Loucy (cell line): ENCODE measurements around the gene CDC42BPB.
"Not testable (repeated sequence)": the region's sequence is repeated elsewhere in the genome, so short reads cannot be mapped to it uniquely, and the experiment has no call there.

ENCODE experiments used
- H2AFZ ChIP-seq: fragments of 200-600 bp; sonication (generic); 2 replicates; pipeline ENCODE4 v1.6.0; 2016; ENCODE audit warnings: antibody characterized with exemption, mild to moderate bottlenecking, low read length, moderate library complexity
- H3F3A ChIP-seq: fragments of 200-600 bp; 2 replicates; pipeline ENCODE4 v1.6.0; 2016; ENCODE audit warnings: antibody characterized with exemption, low read depth, mild to moderate bottlenecking
- H3K27me3 ChIP-seq: fragments of 200-600 bp; sonication (generic); 2 replicates; pipeline ENCODE4 v1.6.1; 2014; ENCODE audit warnings: low read length, mild to moderate bottlenecking; ENCODE audit not compliant: insufficient read depth, poor library complexity, severe bottlenecking
- H3K36me3 ChIP-seq: fragments of 200-600 bp; sonication (generic); 2 replicates; pipeline ENCODE4 v1.6.1; 2016; ENCODE audit warnings: low read length; ENCODE audit not compliant: insufficient read depth
- H3K4me1 ChIP-seq: fragments of 200-600 bp; sonication (generic); 2 replicates; pipeline ENCODE4 v1.5.1; 2014; ENCODE audit warnings: low read length, mild to moderate bottlenecking; ENCODE audit not compliant: insufficient read depth, poor library complexity, severe bottlenecking
- H3K4me2 ChIP-seq: fragments of 200-600 bp; sonication (generic); 2 replicates; pipeline ENCODE4 v1.6.0; 2014; ENCODE audit warnings: antibody characterized with exemption, low read length, low read depth, mild to moderate bottlenecking; ENCODE audit not compliant: poor library complexity, severe bottlenecking
- H3K4me3 ChIP-seq: fragments of 200-600 bp; sonication (generic); 2 replicates; pipeline ENCODE4 v1.5.1; 2014; ENCODE audit warnings: low read length, mild to moderate bottlenecking, mixed read lengths; ENCODE audit not compliant: poor library complexity, severe bottlenecking
- H3K79me2 ChIP-seq: fragments of 200-600 bp; sonication (generic); 2 replicates; pipeline ENCODE4 v1.6.1; 2014; ENCODE audit warnings: low read length; ENCODE audit not compliant: insufficient read depth
- H3K9ac ChIP-seq: fragments of 200-600 bp; sonication (generic); 2 replicates; pipeline ENCODE4 v1.6.0; 2014; ENCODE audit warnings: mild to moderate bottlenecking, low read depth, low read length, moderate library complexity; ENCODE audit not compliant: poor library complexity, severe bottlenecking
- H3K9me2 ChIP-seq: fragments of 200-600 bp; sonication (generic); replicated peaks from 2 replicates; pipeline ENCODE4 v1.6.1; 2016; ENCODE audit warnings: low read depth, low read length, mixed read lengths
- H3K9me3 ChIP-seq: fragments of 200-600 bp; sonication (generic); 2 replicates; pipeline ENCODE4 v1.6.1; 2014; ENCODE audit warnings: mild to moderate bottlenecking, antibody characterized with exemption, low read length, low read depth; ENCODE audit not compliant: insufficient read depth
- H4K20me1 ChIP-seq: fragments of 200-600 bp; sonication (generic); 2 replicates; pipeline ENCODE4 v1.6.0; 2014; ENCODE audit warnings: antibody characterized with exemption, low read length, mild to moderate bottlenecking; ENCODE audit not compliant: insufficient read depth, poor library complexity, severe bottlenecking
- CTCF ChIP-seq: fragments of 200-600 bp; sonication (generic); conservative IDR thresholded peaks from 2 replicates; pipeline ENCODE4 v1.5.1; 2014; ENCODE audit warnings: mild to moderate bottlenecking, antibody characterized with exemption, low read length
- EZH2phosphoT487 ChIP-seq: fragments of 200-600 bp; IDR thresholded peaks from 2 replicates; pipeline ENCODE4 v1.6.1; 2018; ENCODE audit warnings: antibody characterized with exemption, mild to moderate bottlenecking, moderate library complexity, borderline replicate concordance

The CDC42BPB gene

GRCh38 chr14:102898298-102898697 lies 159.1 kb downstream of the CDC42BPB start:
- Histone ChIP-seq H3K4me2 (no peak overlapping the region), H4K20me1 (no peaks in the 10 kb centered on the region), H3K4me1 (no peaks in the 10 kb centered on the region), H3K4me3 (no peak overlapping the region), H3F3A (no peaks in the 10 kb centered on the region), H3K79me2 (no peaks in the 10 kb centered on the region), H3K27me3 (no peaks in the 10 kb centered on the region), H3K9ac (no peak overlapping the region), H3K9me2 (no peaks in the 10 kb centered on the region), H3K9me3 (no peaks in the 10 kb centered on the region), H3K36me3 (no peaks in the 10 kb centered on the region; the same call in 1 of the 2 replicates), H2AFZ (no peak overlapping the region)
- TF ChIP-seq CTCF: no peak
- TF ChIP-seq EZH2phosphoT487: no peak

GRCh38 chr14:102897299-102898027 lies 159.9 kb downstream of the CDC42BPB start:
- no peak overlapping the region for H2AFZ ChIP-seq
- H3K9me2 ChIP-seq: no peaks in the 10 kb centered on the region
- H3F3A ChIP-seq: no peaks in the 10 kb centered on the region
- H4K20me1 ChIP-seq: no peaks in the 10 kb centered on the region
- no peaks in the 10 kb centered on the region; the same call in 1 of the 2 replicates for H3K36me3 ChIP-seq
- no peak overlapping the region for H3K4me2 ChIP-seq
- H3K4me1 ChIP-seq: no peaks in the 10 kb centered on the region
- no peak overlapping the region for H3K9ac ChIP-seq
- H3K4me3 ChIP-seq: no peak overlapping the region
- no peak for TF ChIP-seq CTCF
- no peaks in the 10 kb centered on the region for H3K9me3 ChIP-seq
- no peaks in the 10 kb centered on the region for H3K27me3 ChIP-seq
- H3K79me2 ChIP-seq: no peaks in the 10 kb centered on the region

GRCh38 chr14:102896735-102897134 lies 160.6 kb downstream of the CDC42BPB start:
- not testable (repeated sequence) for H3K9ac ChIP-seq, H3K36me3 ChIP-seq, H3K79me2 ChIP-seq

GRCh38 chr14:102893452-102893851 lies 163.9 kb downstream of the CDC42BPB start:
- Histone ChIP-seq H3F3A (no peaks in the 10 kb centered on the region), H3K79me2 (no peaks in the 10 kb centered on the region), H3K4me2 (no peak overlapping the region), H3K4me3 (no peak overlapping the region), H4K20me1 (no peaks in the 10 kb centered on the region), H3K9me3 (no peaks in the 10 kb centered on the region), H3K27me3 (no peaks in the 10 kb centered on the region), H3K4me1 (no peaks in the 10 kb centered on the region), H3K9ac (no peak overlapping the region), H3K36me3 (peaks cover 6% of the 10 kb centered on the region; the same call in 1 of the 2 replicates), H2AFZ (no peak overlapping the region), H3K9me2 (no peaks in the 10 kb centered on the region)
- TF ChIP-seq CTCF (no peak), EZH2phosphoT487 (no peak)

More at GRCh38 chr14:102896735-102897134, 160.6 kb downstream of the CDC42BPB start:
- not testable (repeated sequence) for H3K4me1 ChIP-seq, H3K9me3 ChIP-seq, H3K27me3 ChIP-seq, H3K9me2 ChIP-seq, H2AFZ ChIP-seq, H3K4me2 ChIP-seq, H4K20me1 ChIP-seq, H3K4me3 ChIP-seq, H3F3A ChIP-seq
